Epithelial cell of prostate (primary cell): ENCODE data around the gene ROCK1.
"Not testable (repeated sequence)": the region's sequence is repeated elsewhere in the genome, so short reads cannot be mapped to it uniquely, and the experiment has no call there.

Experiments
- DNase-seq: peaks from one replicate; pipeline ENCODE4 v3.0.0-alpha.2; 2011; ENCODE audit warnings: low read depth, low spot score
- H3K27ac ChIP-seq: fragments of 450-650 bp; 2 replicates; pipeline ENCODE4 v1.5.1; 2017; ENCODE audit warnings: mild to moderate bottlenecking

Gene ROCK1

DNA sequence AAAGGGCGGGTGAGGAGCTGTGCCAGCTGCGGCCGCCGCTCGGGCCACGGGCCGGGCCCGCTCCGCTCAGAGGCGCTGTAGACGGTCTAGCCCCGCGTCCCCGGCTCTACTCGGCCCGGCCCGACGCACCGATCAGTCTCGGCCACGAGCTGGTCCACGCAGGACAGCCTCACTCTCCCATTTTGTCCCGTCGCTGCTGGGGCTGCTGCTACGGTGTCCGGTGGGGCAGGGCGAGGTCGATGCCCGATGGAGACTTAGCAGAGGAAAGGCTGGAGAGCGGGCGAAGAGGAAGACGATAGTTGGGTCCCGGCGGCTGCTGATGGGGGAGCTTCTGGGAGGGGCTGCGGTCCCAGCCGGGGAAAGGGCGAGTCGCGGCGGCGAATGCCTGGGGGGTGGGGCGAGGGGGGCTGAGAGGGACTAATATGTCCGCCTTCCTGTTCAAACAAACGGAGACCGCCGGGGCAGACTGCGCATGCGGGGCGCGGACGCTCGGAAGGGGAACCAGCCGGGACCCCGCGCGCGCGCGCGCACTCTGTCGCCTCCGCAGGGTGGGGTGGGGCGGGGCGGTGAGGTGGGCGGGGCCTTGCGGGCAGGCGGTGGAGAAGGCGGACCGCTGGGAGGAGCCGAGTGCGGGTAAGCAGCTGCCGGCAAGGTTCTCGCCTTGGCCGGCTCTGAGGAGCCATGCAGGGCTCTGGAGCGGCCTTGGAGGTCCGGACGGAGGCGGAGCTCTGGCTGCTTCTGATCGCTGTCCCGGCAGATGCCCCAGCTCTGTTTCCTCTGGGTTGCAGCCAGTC, at the start of gene ROCK1:
Gene ROCK1, minus strand, starts transcription at position 468 of the 794 bp plus-strand sequence. CDS start 903 bp downstream, outside the sequence.
- DNase-seq = peak; percentile 68
- peak within 1 kb of the TSS; percentile 79 for H3K27ac ChIP-seq

- H3K27ac ChIP-seq = no peak overlapping the region
- DNase-seq = no peak
Measured at GRCh38 chr18:21155443-21155842, 43.8 kb upstream of the ROCK1 start.

DNA sequence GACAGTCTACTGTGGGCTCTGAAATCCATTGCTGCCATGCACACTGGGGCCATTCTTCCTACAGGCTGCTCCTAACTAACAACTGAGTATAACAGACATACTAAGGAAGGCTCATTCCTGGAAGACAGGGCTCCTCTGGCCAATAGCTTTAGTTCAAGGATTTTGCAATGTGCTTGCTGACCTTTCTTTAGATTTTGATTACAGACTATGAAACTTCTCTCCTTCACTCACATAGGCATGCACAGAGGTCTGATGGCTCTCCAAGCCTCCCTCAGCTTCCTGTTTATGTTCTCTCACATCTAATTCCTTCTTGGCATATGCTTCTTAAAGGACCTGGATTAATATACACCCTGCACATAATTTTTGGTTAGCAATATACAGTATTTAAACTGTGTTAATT, 34.4 kb upstream of the ROCK1 start:
- DNase-seq = no peak
- no peak overlapping the region for H3K27ac ChIP-seq

GRCh38 chr18:21145371-21145770, 33.8 kb upstream of the ROCK1 start:
- DNase-seq = no peak
- no peak overlapping the region for H3K27ac ChIP-seq

GRCh38 chr18:21141668-21142422, 30.2 kb upstream of the ROCK1 start:
- no peak overlapping the region for H3K27ac ChIP-seq
- DNase-seq = no peak

DNA sequence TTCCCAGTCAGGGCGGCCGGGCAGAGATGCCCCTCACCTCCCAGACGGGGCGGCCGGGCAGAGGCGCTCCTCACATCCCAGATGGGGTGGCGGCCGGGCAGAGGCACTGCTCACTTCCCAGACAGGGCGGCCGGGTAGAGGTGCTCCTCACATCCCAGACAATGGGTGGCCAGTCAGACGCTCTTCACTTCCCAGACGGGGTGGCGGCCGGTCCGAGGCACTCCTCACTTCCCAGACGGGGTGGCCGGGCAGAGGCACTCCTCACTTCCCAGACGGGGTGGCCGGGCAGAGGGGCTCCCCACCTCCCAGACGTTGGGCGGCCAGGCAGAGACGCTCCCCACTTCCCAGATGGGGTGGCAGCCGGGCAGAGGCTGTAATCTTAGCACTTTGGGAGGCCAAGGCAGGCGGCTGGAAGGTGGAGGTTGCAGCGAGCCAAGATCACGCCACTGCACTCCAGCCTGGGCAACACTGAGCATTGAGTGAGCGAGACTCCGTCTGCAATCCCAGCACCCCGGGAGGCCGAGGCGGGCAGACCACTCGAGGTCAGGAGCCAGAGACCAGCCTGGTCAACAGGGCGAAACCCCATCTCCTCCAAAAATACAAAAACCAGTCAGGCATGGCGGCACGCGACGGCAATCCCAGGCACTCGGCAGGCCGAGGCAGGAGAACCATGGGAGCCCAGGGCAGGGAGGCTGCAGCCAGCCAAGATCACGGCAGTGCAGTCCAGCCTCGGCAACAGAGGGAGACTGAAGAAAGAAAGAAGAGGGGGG, 26.3 kb upstream of the ROCK1 start:
- H3K27ac ChIP-seq, DNase-seq: not testable (repeated sequence)

GRCh38 chr18:21134895-21135294, 23.3 kb upstream of the ROCK1 start:
- no peak overlapping the region for H3K27ac ChIP-seq
- no peak for DNase-seq

DNA sequence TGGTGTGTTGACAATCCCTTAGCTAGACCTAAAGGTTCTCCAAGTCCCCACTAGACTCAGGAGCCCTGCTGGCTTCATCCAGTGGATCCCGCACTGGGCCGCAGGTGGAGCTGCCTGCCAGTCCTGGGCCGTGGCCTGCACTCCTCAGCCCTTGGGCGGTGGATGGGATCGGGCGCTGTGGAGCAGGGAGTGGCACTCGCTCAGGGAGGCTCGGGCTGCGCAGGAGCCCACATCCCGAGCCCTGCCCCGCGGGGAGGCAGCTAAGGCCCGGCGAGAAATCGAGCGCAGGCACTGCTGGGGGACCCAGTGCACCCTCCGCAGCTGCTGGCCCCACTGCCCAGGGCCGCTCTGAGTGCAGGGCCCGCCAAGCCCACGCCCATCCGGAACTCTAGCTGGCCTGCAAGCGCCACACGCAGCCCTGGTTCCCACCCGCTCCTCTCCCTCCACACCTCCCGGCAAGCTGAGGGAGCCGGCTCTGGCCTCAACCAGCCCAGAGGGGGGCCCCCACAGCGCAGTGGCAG, 20.8 kb upstream of the ROCK1 start:
- H3K27ac ChIP-seq = no peak overlapping the region
- no peak for DNase-seq

DNA sequence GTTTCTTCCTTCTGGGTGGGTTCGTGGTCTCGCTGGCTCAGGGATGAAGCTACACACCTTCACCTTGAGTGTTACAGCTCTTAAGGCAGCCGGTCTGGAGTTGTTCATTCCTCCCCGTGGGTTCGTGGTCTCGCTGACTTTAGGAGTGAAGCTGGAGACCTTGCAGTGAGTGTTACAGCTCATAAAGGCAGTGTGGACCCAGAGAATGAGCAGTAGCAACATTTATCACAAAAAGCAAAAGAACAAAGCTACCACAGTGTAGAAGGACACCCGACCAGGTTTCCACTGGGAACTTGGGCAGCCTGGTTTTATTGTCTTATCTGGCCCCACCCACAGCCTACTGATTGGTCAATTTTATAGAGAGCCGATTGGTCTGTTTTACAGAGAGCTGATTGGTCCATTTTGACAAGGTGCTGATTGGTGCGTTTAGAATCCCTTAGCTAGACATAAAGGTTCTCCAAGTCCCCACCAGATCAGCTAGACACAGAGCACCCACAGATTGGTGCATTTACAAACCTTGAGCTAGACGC, 20.1 kb upstream of the ROCK1 start:
- H3K27ac ChIP-seq = no peak overlapping the region
- no peak for DNase-seq

DNA sequence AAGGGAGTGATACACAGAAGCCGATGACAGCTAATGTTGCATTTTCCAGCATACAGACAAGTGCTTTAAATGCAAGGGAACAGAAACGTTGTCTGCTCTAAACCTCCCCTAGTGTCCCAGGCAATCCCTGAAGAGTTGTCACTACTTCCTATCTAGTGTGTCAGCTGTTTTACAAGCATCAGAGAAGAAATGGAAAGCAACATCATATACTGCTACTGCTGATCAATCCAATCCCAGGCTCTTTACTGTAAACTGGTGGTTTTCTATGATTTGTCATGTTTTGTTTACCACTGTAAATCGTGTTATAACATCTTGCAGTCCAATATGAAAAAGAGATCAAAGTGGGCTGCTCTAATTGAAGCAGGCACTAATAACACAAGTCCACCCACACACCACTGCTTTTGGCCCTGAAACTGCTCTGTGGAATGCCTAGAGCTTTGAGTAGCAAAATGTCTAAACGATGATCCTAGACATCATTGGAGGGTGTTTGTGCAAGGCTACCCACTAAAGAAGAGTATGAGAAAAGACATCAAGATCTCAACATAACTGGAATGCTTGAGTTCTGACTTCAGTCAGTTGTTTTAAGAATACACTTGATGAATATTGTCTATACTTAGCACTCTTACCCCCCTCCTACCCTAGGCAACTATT, 18.1 kb upstream of the ROCK1 start:
- H3K27ac ChIP-seq = no peak overlapping the region
- DNase-seq = no peak

DNA sequence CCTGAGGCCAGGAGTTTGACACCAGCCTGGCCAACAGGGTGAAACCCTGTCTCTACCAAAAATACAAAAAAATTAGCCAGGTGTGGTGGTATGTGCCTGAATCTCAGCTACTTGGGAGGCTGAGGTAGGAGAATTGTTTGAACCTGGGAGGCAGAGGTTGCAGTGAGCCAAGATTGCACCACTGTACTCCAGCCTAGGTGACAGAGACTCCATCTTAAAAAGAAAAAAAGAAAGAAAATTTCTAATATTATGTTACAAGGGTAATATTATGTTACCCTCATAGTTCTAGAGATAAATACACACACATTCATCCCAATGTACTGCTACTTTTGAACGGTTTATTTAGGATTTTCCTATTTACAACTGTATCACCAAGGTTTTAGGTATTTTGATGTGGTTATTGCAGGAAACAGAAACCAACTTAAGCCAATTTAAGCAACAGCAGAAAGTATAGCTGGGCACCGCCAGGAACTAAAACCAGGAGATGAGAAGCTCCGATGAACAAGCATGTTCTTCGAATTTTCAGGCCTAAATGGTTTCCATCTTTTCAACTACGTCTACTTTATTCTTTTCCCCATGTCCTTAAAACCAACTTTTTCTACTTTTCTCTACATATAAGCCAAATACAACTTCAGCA, 11.8 kb upstream of the ROCK1 start:
- DNase-seq = no peak
- no peak overlapping the region for H3K27ac ChIP-seq

DNA sequence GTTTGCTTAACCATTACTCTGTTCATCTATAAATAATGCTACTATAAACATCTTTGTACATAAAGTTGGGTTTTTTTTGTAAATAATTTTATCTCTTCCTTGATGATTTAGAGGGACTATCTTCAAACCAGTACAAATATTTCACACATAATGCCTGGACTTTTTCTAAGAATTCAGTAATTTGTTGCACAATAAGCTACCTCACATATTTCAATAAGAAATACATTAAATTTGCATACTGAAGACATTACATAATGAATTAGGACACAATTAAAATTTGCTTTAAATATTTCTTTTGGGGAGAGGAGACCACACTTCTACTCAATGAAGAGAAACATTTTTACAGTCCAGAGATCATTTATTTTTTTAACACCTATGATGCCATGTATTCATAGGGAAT, 7.2 kb upstream of the ROCK1 start:
- H3K27ac ChIP-seq = no peak overlapping the region
- DNase-seq = no peak

GRCh38 chr18:21117409-21118131, 6.0 kb upstream of the ROCK1 start:
- H3K27ac ChIP-seq = no peak overlapping the region
- no peak for DNase-seq

- no peak for DNase-seq
- no peak overlapping the region for H3K27ac ChIP-seq
Measured at GRCh38 chr18:21115519-21116411, 4.2 kb upstream of the ROCK1 start.

GRCh38 chr18:21112543-21113105, 1.0 kb upstream of the ROCK1 start:
- H3K27ac ChIP-seq = peak overlapping the region; percentile 79

DNA sequence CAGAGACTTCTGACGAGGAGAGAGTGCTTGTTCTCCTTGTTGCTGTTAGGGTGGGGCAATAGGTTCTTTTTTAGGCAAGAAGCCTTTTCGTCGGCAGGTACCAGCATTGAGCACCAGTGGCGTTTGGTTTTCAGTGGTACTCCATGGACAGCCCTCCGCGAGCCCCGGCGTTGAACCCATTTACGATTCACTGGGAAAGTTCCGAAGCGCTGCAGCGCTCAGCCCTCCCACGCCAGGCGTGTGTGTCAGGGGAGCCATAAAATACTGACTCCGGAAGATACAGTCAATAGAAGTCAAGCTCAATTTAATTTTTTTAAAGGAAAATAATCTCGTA, 494 bp upstream of the ROCK1 start:
- DNase-seq = no peak
- H3K27ac ChIP-seq = peak overlapping the region; percentile 79

More at GRCh38 chr18:21112543-21113105, 1.0 kb upstream of the ROCK1 start:
- DNase-seq = no peak

DNA sequence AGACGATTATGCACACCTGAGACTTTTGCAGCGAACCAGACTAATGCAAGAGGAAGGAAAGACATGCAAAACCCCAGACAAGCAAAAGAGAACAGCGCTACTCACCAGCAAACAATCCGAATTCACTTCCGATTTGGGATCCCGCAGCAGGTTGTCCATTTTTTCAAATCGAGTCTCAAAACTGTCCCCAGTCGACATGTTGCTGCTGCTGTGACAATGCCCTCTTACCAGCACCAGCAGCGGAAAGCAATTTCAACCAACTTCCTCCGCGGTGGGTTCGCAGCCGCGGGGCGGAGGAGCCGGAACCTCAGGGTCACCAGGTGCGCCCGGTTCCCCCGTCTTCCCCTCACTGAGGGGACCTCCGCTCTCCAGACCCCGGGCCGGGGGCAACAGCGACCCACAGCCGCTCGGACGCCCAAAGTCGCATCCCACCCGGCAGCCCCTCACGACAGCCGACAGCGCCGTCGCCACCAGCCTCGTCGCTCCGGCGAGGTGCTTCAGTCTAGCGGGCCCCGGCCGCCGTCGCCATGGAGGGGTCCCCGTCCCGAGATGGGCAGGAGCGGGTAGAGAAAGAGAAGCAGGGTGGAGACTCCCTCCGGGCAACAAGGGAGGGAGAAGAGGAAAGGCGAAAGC, 784 bp downstream of the ROCK1 start:
- DNase-seq = no peak
- H3K27ac ChIP-seq = peak overlapping the region; percentile 79
